ENCODE data around the gene IL15RA. TPM values are rescaled to one million over a fixed set of nuclear protein-coding genes. Genes with fewer than 3 reads are reported as not detected.

The IL15RA gene
- total and polyA plus RNA-seq, 2 of the 8 experiments (the other 6 are each of a cell fraction or from before 2014, with no cell fraction given) = 1.3 to 1.4 TPM

GRCh38 chr10:6017781-6018354 is 40.5 kb upstream of the IL15RA start:
- ChIA-PET POLR2A (ENCODE audit: partially characterized antibody) (no interaction called here), CTCF (ENCODE audit: partially characterized antibody) (interaction anchor here (0.7 to 2.2 kb wide), 6 partner anchors 8 to 389 kb away, joined by 3 to 7 read pairs (median 3); no protein-coding TSS in a partner anchor)
- Histone ChIP-seq H3K23ac (ENCODE audit: insufficient read length) (no peak overlapping the region), H3K4me1 (replicated peaks in 1 of 4; ENCODE audit: control insufficient read depth in 3 of 4, insufficient read depth in 4 of 4, low read length in 3 of 4) (no peaks in the 10 kb centered on the region), H3K18ac (ENCODE audit: extremely low read depth, low read length) (no peak overlapping the region), H3K79me1 (ENCODE audit: low read depth, low read length) (no peaks in the 10 kb centered on the region), H3K27me3 (replicated peaks in 1 of 4; ENCODE audit: control insufficient read depth in 3 of 4, extremely low read depth in 1 of 4, insufficient read depth in 3 of 4, low read length in 3 of 4) (no peaks in the 10 kb centered on the region), H4K20me1 (replicated peaks in 1 of 2; ENCODE audit: control insufficient read depth in 1 of 2, insufficient read depth in 2 of 2, low read length in 2 of 2) (no peaks in the 10 kb centered on the region), H3K4me3 (ENCODE audit: extremely low read depth in 1 of 4, insufficient read depth in 2 of 4, low read depth in 3 of 4, low read length in 4 of 4) (no peak overlapping the region), H2BK5ac (ENCODE audit: low read depth, low read length) (no peak overlapping the region), H3K23me2 (ENCODE audit: low read depth, low read length) (peaks cover 8% of the 10 kb centered on the region; the same call in 1 of the 2 replicates), H3K9ac (replicated peaks in 1 of 4; ENCODE audit: extremely low read depth in 1 of 4, low read depth in 3 of 4, low read length in 3 of 4) (no peak overlapping the region), H4K8ac (ENCODE audit: extremely low read depth, insufficient read depth, low read length) (peak overlapping the region; percentile 11; the same call in 1 of the 2 replicates), H2BK120ac (replicated peaks; ENCODE audit: low read depth, low read length) (no peak overlapping the region), H2BK15ac (ENCODE audit: low read length) (no peak overlapping the region), H4K91ac (replicated peaks; ENCODE audit: insufficient read length, low read length) (no peak overlapping the region), H2AK5ac (ENCODE audit: low read depth, low read length) (no peak overlapping the region), H3K14ac (ENCODE audit: insufficient read length) (no peak overlapping the region), H3K79me2 (ENCODE audit: control insufficient read depth in 1 of 2, insufficient read depth in 2 of 2, low read length in 2 of 2) (no peaks in the 10 kb centered on the region), H3K56ac (replicated peaks; ENCODE audit: insufficient read length, low read depth, low read length) (no peak overlapping the region), H3K4ac (replicated peaks; ENCODE audit: insufficient read length, low read depth, low read length) (no peak overlapping the region), H3K27ac (ENCODE audit: low read depth, low read length) (no peak overlapping the region), H2AFZ (ENCODE audit: low read length) (no peak overlapping the region), H2BK20ac (ENCODE audit: low read length) (no peak overlapping the region), H4K5ac (ENCODE audit: insufficient read length, low read depth, low read length) (no peak overlapping the region), H3K4me2 (ENCODE audit: insufficient read depth in 1 of 2, low read depth in 2 of 2, low read length in 2 of 2) (no peak overlapping the region), H3K36me3 (ENCODE audit: control insufficient read depth in 2 of 4, insufficient read depth in 4 of 4, low read length in 3 of 4) (no peaks in the 10 kb centered on the region), H2BK12ac (ENCODE audit: low read depth, low read length) (no peak overlapping the region), H3K9me3 (ENCODE audit: insufficient read depth in 2 of 2, low read depth in 1 of 2, low read length in 1 of 2) (no peaks in the 10 kb centered on the region)
- TF ChIP-seq NRF1 (IDR thresholded peaks at IDR 0.05; ENCODE audit: low read depth, low read length) (no peak), NANOG (IDR thresholded peaks at IDR 0.05; ENCODE audit: insufficient read depth, low read depth, low read length, poor library complexity, severe bottlenecking) (no peak), JUND (IDR thresholded peaks at IDR 0.05; ENCODE audit: low read length) (no peak), POU5F1 (IDR thresholded peaks at IDR 0.05; ENCODE audit: low read depth, low read length) (no peak), MAFK (IDR thresholded peaks at IDR 0.05; ENCODE audit: low read depth, low read length) (no peak), CBX5 (IDR thresholded peaks at IDR 0.05; ENCODE audit: low read depth, low read length) (no peak), KDM4A (IDR thresholded peaks at IDR 0.05; ENCODE audit: low read depth, low read length, severe bottlenecking) (no peak), HDAC2 (IDR thresholded peaks at IDR 0.05; ENCODE audit: borderline replicate concordance in 1 of 2, low read depth in 2 of 2, low read length in 2 of 2) (no peak), FOSL1 (IDR thresholded peaks at IDR 0.05; ENCODE audit: insufficient read depth, low read depth, low read length) (no peak), TBP (IDR thresholded peaks at IDR 0.05; ENCODE audit: low read depth, low read length) (no peak), ASH2L (IDR thresholded peaks at IDR 0.05; ENCODE audit: low read length) (no peak), EP300 (IDR thresholded peaks at IDR 0.05; ENCODE audit: borderline replicate concordance in 1 of 2, low read depth in 2 of 2, low read length in 2 of 2) (no peak), JUN (IDR thresholded peaks at IDR 0.05; ENCODE audit: low read depth, low read length) (no peak), CEBPB (IDR thresholded peaks at IDR 0.05; ENCODE audit: low read depth, low read length) (no peak)
- DNase-seq (ENCODE audit: low read depth in 1 of 2, low spot score in 2 of 2) (no peak), FAIRE-seq (no peak)
- 88% methylated on average over 7 of the region's 8 CpGs; no CpG with 5 or more reads in 1 of the 2 experiments for WGBS, 2 experiments (ENCODE audit: extremely low coverage in 1 of 2, insufficient coverage in 1 of 2, insufficient read length in 1 of 2, insufficient replicate concordance in 2 of 2, low coverage in 1 of 2, low lambda C conversion rate in 2 of 2, missing lambda C conversion rate in 1 of 2)
